ENCODE results near the gene CASP10. TPM values are rescaled to one million over a fixed set of nuclear protein-coding genes. Genes with fewer than 3 reads are reported as not detected.
"Not testable (repeated sequence)": the region's sequence is repeated elsewhere in the genome, so short reads cannot be mapped to it uniquely, and the experiment has no call there.

CASP10 gene
- polyA plus RNA-seq, 4 donors, result 6.7 to 9.8 (median 8.1) TPM

DNA sequence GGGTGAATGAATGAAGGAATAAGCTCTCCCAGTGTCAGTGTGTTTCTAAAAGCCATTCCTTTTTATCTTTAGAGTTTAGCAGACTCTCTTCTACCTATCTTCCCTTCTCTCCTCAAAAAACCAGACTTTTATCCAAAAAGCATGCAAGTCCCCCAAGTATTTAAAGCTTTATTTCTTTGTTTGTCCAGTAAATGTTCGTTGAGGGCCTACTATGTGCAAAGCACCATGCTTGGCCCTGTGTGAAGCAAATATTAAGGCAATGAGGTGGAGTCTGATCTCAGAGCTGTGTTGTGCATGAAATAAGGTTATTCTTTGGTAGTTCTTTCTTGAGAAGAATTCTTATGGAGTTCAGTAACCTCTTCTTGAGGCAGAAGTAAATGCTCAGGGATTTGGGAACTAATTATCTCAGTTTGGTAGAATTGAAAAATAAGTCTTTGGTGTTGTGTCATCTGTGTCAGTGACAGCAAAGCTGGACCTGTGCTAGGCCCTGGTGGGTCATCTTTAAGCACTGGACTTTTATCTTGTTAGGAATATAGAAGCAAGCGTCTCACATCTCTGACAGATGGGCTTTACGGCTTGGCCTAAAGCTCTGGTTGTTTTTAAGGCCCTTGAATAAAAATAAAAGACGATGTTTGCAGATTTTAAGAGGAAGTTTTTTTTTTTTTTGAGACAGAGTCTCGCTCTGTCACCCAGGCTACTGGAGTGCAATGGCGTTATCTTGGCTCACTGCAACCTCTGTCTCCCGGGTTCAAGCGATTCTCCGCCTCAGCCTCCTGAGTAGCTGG is 28.1 kb upstream of the CASP10 start:
- DNase-seq (ENCODE audit: low read depth in 4 of 4, low spot score in 3 of 4), result no peak

DNA sequence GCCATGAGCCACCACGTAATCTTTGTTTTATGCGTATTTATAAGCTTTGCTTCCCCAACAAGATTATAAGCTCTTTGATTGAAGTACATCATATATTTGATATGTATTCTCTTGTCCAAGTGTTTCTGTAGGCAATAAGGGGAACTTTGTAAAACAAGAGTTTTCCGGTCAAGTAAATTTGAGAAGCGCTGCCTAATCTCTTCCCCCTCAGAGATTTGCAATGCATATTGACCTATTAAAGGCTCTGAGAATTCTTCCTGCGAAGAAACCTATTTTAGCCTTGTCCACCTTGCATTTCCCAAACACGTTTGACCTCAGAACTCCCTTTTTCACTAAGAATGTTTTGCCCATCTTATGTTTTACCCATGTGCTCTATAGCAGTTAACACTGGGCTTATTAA is 26.9 kb upstream of the CASP10 start:
- DNase-seq (ENCODE audit: low read depth in 4 of 4, low spot score in 3 of 4), result no peak

DNA sequence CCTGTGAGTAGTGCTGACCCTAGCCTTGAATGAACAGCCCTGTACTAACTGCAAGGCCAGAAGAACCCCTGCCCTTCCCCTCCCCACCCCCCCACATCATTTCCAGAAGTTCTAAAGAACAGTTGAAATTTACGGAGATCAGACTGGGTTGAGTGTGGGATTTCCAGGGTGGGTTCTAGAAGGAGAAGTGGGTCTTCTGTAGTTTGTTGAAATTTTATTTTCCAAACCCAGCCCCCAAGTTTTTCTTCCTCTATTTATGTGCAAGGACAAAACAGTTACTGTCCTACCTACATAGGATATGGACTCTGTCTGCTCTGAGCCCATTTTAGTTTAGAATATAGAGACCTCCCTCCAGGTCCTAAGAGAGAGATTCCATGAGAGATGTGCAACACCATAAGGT is 26.3 kb upstream of the CASP10 start:
- DNase-seq (ENCODE audit: low read depth in 4 of 4, low spot score in 3 of 4), result no peak

DNA sequence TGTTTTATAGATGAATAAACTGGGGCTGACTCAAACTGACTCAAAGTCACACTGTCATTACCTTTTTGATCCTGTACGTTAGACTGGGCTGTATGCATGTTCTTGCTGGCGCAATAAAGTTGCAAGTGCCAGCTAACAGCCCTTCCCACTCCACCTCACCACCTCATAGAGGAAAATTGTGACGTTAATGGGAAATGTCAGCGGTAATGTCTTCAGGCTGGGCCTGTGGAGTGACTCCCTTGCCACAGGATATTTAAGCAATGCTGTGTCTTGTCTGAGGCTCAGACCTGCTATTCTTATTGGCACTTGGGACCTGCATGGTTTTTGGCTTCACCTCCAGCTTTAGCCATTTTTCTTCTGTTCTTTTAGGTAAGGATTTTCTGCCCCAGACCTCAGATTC is 25.2 kb upstream of the CASP10 start:
- no peak for DNase-seq (ENCODE audit: low read depth in 4 of 4, low spot score in 3 of 4)

DNA sequence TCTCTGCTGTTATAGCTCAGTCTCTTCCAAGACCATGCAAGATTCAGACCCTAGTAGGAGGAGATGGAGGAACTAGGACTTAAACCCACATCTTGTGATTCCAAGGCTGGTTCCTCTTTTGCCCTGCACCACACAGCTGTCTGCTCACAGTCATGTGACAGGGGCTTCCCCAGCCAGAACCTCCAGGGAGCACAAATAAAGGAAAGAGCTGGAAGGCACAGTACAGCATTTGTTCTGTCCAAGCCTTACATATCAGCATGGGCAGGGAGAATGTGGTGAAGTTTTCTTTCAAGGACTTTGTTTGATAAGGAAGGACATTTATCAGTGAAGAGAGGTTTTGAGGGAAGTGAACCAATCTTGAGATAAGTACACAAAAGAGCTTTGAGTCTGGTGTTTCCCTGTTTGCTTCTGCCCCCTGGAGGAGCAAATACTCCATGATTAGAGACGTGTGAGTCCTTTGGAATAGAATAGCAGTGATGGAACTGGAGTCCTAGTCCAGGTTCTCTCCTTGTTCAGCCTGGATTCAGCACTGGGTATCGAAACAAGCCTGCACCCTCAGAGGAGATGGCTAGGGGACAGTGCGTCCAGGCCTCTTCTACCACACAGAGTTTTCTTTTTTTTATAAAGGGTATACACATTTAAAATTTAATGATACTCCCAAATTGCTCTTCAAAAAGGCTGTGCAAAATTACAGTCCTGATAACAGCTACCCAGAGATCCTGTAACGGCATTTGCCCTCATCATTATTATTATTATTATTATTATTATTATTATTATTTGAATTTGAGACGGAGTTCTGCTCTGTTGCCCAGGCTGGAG is 24.6 kb upstream of the CASP10 start:
- peak in 1 of 4 donors; percentile 61 for DNase-seq (ENCODE audit: low read depth in 4 of 4, low spot score in 3 of 4)

DNA sequence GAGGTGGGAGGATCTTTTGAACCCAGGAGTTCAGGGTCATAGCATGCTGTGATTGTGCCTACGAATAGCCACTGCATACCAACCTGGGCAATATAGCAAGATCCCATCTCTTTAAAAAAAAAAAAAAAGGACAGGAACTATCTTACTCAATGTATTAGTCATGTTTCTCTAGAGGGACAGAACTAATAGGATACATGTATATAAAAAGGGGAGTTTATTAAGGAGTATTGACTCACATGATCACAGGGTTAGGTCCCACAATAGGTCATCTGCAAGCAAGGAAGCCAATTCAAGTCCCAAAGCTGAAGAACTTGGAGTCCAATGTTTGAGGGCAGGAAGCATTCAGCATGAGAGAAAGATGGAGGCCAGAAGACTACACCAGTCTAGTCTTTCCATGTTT is 18.8 kb upstream of the CASP10 start:
- DNase-seq (ENCODE audit: low read depth in 4 of 4, low spot score in 3 of 4), result no peak

DNA sequence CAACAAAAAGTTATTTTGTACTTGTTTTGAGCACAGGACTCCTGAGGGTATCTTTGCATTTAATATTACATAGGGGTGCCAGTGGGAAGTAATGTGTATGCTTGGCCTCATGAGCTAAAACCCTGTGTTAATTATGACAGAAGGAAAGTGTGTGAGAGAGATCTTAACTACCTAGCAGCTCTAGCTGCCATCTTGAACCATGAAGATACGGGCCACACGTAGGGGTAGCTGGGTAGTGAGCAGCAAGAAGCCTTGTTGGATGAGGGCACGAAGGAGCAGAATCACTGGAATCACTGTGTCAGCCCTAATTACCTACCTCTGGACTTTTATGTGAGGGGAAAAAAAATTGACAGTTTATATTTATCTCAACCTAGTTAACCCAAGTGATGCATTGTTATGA is 15.4 kb upstream of the CASP10 start:
- no peak for DNase-seq (ENCODE audit: low read depth in 4 of 4, low spot score in 3 of 4)

DNA sequence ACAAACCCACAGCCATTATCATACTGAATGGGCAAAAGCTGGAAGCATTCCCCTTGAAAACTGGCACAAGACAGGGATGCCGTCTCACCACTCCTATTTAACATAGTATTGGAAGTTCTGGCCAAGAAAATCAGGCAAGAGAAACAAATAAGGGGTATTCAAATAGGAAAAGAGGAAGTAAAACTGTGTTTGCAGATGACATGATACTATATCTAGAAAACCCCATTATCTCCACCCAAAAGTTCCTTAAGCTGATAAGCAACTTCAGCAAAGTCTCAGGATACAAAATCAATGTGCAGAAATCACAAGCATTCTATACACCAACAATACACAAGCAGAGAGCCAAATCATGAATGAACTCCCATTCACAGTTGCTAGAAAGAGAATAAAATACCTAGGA is 14.4 kb upstream of the CASP10 start:
- not testable (repeated sequence) for DNase-seq (ENCODE audit: low read depth in 4 of 4, low spot score in 3 of 4)

DNA sequence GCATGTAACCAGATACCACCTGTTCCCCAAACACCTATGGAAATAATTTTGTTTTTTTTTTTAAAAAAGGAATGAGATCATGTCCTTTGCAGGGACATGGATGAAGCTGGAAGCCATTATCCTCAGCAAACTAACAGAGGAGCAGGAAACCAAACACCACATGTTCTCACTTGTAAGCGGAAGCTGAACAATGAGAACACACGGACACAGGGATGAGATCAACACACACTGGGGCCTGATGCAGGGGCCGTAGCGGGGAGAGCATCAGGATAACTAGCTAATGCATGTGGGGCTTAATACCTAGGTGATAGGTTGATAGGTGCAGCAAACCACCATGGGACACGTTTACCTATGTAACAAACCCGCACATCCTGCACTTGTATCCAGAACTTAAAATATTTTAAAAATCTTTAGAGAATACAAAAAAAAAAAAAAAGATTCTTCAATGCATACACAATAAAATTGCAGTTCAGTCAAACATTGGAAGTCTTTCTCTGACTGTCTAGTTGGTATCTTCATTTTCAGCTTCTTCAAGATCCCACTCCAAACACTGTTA is 11.6 kb upstream of the CASP10 start:
- DNase-seq (ENCODE audit: low read depth in 4 of 4, low spot score in 3 of 4), result no peak

DNA sequence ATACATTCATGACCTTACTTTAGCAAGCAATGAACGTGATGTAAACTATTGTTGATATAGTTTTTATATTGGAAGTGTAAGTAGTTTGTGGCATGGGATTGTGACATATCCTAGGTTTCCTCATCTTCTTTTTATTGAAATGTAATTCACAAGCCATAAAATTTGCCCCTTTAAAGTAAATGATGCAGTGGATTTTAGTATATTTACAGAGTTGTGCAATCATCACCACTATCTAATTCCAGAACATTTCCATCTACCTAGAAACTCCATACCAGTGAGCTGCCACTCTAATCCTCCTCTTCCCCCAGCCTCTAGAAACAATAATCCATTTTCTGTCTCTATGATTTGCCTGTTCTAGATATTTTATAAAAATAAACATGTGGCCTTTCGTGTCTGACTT is 10.7 kb upstream of the CASP10 start:
- no peak for DNase-seq (ENCODE audit: low read depth in 4 of 4, low spot score in 3 of 4)

DNA sequence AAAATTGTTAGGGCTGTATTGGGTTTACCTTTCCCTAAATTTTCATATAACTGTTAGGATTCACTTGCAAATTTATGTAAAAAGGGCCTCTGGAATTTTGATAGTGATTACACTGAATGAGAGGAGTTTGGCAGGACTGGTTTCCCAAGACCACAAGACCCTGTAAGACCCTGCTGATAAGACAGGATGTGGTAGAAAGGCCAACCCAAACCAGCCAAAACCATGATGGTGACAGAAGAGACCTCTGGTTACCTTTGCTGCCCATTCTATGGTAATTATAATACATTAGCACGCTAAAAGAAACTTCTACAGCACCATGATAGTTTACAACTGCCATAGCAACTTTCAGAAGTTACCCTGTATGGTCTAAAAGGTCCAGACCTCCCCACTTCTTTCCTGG is 8.3 kb upstream of the CASP10 start:
- no peak for DNase-seq (ENCODE audit: low read depth in 4 of 4, low spot score in 3 of 4)

DNA sequence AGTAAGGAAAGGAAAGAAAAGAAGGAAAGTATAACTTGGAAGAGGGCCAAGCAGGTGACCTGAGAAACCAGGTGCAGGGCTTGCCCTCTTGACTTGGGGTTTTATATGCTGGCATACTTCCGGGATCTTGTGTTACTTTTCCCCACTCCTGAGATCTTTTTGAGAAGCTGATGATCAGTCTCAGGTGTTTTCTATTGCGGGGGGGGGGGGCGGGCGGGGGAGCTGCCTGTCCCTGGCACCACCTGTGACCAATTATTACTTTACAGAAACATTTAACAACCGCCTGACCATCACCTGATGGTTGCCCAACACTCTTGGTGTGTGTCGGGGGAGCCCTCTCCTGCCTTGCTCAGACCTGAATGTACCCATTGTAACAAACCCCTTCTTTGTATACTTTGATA is 6.9 kb upstream of the CASP10 start:
- DNase-seq (ENCODE audit: low read depth in 4 of 4, low spot score in 3 of 4), result no peak

DNA sequence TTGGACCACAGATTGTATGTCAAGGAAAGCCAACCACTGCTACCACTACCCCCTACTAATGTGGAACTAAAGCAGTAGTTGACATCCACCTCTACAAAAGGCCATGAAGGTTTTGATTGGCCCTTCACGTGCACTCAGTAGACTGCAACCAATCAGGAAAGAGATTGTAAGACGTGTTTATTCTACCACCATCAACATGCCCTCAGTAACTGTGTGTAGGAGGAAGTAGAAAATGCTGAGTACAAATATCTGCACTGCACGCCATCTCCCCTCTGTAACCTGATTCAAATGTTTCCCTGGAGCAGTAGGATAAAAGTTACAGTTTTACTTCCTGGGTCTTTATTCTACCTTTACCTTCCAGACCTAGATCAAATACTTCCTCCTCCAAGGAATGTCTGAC is 2.9 kb upstream of the CASP10 start:
- no peak for DNase-seq (ENCODE audit: low read depth in 4 of 4, low spot score in 3 of 4)

DNA sequence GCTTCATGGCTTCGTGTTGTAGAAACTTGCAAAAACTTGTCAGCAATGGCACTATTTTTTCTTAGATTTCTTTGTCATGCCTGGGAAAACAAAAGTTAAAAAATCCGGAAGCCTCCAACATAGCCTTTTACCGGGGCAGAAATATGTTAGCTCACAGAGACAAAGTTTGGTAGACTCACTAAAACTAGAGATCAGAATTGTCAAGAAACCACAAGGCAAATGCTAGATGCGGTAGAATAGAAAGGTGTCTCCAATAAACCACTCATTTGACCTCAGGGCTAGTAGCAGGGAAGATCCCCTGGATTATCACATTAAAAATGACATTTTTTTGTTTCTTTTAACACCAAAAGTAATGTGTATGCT is 405 bp downstream of the CASP10 start:
- no peak for DNase-seq (ENCODE audit: low read depth in 4 of 4, low spot score in 3 of 4)

DNA sequence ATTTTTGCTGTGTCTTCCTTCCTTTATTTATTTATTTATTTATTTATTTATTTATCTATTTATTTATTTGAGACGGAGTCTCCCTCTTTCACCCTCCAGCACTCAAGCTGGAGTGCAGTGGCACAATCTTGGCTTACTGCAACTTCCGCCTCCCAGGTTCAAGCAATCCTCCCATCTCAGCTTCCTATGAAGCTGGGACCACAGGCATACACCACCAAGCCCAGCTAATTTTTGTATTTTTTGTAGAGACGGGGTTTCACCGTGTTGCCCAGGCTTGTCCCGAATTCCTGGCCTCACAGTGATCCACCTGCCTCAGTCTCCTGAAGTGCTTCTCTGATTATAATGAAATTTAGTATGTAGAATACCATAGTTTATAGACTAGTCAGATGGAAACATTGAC is 894 bp downstream of the CASP10 start:
- not testable (repeated sequence) for DNase-seq (ENCODE audit: low read depth in 4 of 4, low spot score in 3 of 4)

DNA sequence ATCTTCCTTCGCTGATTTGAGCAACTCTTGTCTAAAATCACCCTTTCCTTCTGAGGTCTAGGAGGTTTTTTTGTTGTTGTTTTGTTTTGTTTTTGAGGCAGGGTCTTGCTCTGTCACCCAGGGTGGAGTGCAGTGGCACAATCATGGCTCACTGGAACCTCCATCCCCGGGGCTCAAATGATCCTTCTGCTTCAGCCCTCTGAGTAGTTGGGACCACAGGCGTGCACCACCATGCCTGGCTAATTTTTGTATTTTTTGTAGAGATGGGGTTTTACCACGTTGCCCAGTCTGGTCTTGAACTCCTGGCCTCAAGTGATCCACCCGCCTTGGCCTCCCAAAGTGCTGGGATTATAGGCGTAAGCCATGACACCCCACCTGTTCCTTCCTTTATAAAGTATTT is 1.3 kb downstream of the CASP10 start:
- DNase-seq (ENCODE audit: low read depth in 4 of 4, low spot score in 3 of 4), result not testable (repeated sequence)

DNA sequence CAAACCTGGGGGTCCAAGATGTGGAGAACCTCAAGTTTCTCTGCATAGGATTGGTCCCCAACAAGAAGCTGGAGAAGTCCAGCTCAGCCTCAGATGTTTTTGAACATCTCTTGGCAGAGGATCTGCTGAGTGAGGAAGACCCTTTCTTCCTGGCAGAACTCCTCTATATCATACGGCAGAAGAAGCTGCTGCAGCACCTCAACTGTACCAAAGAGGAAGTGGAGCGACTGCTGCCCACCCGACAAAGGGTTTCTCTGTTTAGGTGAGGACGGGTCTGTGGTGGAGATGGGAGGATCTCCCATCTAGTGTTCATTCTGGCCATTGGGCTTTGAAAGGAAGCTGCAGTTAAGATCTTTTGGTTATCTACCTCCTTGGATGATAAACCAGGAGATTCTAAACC is 2.9 kb downstream of the CASP10 start:
- no peak for DNase-seq (ENCODE audit: low read depth in 4 of 4, low spot score in 3 of 4)

DNA sequence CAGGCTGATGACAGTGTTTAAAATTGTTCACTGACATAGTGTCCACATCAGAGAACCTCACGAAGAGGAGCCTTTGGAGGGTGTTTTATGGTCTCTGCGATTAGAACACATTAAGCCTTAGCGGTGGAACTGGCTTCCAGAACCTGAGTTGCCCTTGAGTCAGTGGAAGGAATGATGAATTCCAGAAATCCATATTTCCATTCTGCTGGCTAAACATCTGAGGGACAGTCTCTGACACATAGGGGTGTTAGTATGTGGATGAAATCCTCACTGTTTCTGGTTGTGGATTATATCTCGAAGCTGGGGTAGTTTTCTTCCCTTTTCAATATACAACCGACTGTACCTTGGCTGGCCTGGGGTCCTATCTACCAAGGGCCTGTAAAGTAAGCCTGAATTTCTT is 4.0 kb downstream of the CASP10 start:
- DNase-seq (ENCODE audit: low read depth in 4 of 4, low spot score in 3 of 4), result no peak

DNA sequence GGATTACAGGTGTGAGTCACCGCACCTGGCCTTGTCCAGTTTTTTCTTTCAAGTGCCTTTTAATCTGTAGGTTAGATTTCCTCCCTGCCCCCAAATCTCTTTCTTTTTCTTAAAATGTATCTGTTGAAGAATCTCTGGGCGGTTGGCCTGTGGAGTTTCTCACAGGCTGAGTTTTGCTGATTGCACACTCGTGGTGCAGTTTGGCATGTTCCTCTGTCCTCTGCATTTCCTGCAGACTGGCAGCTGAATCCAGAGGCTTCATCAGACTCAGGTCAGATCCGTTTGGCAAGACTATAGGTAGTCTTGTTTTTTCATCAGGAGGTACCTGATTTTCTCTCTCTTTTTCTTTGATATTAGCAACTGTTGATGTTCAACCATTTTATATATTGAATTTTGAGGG is 5.5 kb downstream of the CASP10 start:
- DNase-seq (ENCODE audit: low read depth in 4 of 4, low spot score in 3 of 4), result no peak

DNA sequence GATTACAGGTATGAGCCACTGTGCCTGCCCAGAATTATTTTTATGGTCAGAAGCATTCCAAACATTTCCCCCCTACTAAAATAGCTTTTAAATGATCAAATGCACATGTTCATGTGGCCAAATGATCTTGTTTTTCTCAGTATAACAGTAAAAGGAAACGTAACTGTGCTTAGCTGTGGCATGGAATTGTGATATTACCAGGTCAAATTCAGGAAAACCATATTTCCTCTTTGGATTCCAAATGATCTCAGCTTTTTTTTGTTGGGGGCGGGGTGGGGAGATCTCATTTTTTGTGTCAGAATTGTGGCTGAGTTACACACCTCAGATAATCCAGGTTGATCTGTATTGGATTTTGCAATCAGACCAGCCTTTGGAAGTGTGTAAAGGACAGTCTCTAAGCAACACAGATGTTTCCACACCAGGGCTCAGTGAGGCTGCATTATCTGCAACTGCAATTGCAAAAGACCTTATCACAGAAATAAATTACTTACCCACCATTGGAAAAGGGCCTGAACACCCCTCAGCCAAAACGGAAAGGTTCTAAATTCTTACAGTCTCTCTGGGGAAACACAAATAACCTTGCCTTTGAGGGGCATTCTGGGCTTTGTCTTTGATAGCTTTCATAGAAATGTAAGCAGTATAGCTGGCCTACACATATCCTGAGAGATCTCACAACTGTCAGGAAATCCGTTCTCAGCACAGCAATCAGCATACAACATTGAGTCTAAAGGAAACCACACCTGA is 8.4 kb downstream of the CASP10 start:
- no peak for DNase-seq (ENCODE audit: low read depth in 4 of 4, low spot score in 3 of 4)

DNA sequence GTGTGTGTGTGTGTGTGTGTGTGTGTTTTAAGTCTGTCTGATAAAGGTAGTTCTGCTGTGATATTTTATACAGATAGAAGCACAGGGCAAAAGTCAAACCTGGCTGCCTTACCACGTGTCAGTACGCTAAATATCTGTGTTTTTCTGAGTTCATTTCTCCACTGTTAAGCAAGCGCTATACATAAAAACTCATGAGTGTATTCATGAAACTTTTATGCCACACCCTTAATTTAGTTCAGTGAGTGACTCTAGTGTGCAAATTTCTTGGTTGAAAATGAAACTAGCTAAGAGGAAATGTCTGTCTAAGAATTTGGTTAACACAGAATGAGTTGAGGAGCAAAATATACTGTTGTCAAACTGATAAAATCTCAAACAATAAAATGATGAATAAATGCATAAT is 11.2 kb downstream of the CASP10 start:
- DNase-seq (ENCODE audit: low read depth in 4 of 4, low spot score in 3 of 4), result no peak
